GM19193 (cell line): Measurements from ENCODE around the gene RAPGEF4.

ENCODE experiments used
- POLR2A ChIP-seq: IDR thresholded peaks from 4 replicates; pipeline ENCODE4 v1.6.1; 2011; ENCODE audit not compliant: insufficient read depth, insufficient read length; ENCODE audit errors: extremely low read depth

The RAPGEF4 gene

GRCh38 chr2:173101687-173102086 is 366.0 kb downstream of the RAPGEF4 start:
- TF ChIP-seq POLR2A = no peak
